ENCODE data around the gene CMKLR1. TPM values are rescaled to one million over a fixed set of nuclear protein-coding genes. Genes with fewer than 3 reads are reported as not detected.

CMKLR1 gene
- total RNA-seq, 4 donors from 2014 or later, result 10.2 to 14.5 (median 12.6) TPM

DNA sequence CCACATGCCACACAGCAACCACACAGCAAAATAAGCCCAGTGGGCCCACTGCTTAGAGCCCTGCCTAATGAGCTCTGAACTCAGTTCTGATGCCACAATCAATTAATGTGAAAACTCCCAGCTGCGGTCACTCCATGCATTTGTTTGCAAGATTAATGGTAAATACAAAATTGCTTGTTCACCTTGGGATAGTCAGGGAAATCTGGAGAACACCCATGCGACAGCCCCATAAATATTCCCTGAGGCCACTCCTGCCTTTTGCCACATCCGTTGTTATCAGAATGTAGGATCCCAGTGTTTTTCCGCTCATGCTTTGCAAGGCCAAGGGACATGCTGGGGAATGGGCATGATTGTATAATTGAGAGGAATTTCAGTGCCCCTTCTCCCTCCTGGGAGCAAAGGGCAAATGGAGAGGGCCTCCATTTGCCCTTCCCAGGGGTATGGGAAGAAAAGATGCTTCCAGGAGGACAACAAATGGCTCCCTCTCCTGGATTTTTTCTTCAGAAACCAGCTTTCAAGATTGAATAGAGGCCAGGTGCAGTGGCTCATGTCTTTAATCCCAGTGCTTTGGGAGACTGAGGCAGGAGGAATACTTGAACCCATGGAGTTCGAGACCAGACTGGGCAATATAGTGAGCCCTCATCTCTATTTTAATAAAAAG is 30.8 kb upstream of the CMKLR1 start:
- Histone ChIP-seq H3K4me1 (peaks cover 0 to 14% (median 9%) of the 10 kb centered on the region in 4 donors), H3K27me3 (no peaks in the 10 kb centered on the region), H3K9me3 (peaks cover 0 to 17% (median 14%) of the 10 kb centered on the region in 4 donors), H3K4me3 (no peak overlapping the region), H3K27ac (replicated peaks in 1 of 4) (no peak overlapping the region), H3K36me3 (no peaks in the 10 kb centered on the region)
- no peak for DNase-seq (ENCODE audit: extremely low spot score)
- no peak for TF ChIP-seq POLR2A (IDR thresholded peaks at IDR 0.05; ENCODE audit: low read depth)
- TF ChIP-seq, protein P1, sequence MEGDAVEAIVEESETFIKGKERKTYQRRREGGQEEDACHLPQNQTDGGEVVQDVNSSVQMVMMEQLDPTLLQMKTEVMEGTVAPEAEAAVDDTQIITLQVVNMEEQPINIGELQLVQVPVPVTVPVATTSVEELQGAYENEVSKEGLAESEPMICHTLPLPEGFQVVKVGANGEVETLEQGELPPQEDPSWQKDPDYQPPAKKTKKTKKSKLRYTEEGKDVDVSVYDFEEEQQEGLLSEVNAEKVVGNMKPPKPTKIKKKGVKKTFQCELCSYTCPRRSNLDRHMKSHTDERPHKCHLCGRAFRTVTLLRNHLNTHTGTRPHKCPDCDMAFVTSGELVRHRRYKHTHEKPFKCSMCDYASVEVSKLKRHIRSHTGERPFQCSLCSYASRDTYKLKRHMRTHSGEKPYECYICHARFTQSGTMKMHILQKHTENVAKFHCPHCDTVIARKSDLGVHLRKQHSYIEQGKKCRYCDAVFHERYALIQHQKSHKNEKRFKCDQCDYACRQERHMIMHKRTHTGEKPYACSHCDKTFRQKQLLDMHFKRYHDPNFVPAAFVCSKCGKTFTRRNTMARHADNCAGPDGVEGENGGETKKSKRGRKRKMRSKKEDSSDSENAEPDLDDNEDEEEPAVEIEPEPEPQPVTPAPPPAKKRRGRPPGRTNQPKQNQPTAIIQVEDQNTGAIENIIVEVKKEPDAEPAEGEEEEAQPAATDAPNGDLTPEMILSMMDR (IDR thresholded peaks at IDR 0.05), result no peak
- no peak for TF ChIP-seq POLR2AphosphoS5 (IDR thresholded peaks at IDR 0.05)
- TF ChIP-seq EP300 (IDR thresholded peaks at IDR 0.05), result no peak
- WGBS, result 88% methylated on average over 5 of the region's 5 CpGs
- intact Hi-C loops (cut with DNase I), result no loop called here

DNA sequence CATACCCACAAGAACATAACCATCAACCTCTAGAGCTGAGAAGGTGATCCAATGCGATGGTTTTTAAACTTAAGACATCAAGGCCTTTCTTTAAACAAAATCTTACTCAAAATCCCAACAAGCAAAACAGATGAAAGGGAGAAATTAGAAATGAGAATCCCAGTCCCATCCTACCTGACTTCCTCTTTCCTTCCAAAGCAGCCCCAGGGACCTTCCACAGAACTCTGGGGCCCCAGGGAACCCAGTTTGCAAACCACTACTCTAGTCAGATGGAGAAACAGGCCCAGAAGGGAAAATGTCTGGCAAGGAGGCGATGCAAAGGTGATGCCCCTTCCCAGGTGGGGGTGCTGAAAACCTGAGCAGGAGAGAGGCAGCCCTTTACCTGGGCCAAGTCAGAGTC is 29.0 kb upstream of the CMKLR1 start:
- 76% methylated on average over 2 of the region's 2 CpGs for WGBS
- TF ChIP-seq POLR2A (IDR thresholded peaks at IDR 0.05; ENCODE audit: low read depth) (no peak), EP300 (IDR thresholded peaks at IDR 0.05) (no peak), POLR2AphosphoS5 (IDR thresholded peaks at IDR 0.05) (no peak)
- TF ChIP-seq, protein P1 (IDR thresholded peaks at IDR 0.05), result no peak
- intact Hi-C loops (cut with DNase I), result no loop called here
- no peaks in the 10 kb centered on the region for H3K27me3 ChIP-seq
- H3K9me3 ChIP-seq, result peaks cover 0 to 5% (median 1%) of the 10 kb centered on the region in 4 donors
- DNase-seq (ENCODE audit: extremely low spot score), result no peak
- peaks cover 0 to 14% (median 9%) of the 10 kb centered on the region in 4 donors for H3K4me1 ChIP-seq
- H3K27ac ChIP-seq (replicated peaks in 1 of 4), result no peak overlapping the region
- no peaks in the 10 kb centered on the region for H3K36me3 ChIP-seq
- H3K4me3 ChIP-seq, result no peak overlapping the region

DNA sequence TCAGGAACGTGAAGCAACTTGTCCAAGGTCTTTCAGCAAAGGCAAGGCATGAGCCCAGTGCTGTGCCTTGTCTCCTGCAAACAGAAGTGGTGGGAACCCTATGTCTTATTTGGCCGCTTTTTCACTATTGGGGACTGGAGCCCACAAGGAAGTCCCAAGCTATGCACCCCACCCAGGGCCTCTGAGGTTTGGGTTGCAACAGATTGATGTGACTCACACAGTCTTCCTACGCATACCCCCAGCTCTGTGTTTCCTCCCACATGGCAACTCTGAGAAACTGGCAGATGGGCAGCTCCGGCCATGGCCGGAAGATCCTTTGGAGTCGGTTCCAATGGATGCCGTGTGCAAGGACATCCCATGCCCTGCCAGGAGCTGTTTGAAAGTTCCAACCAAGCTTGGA is 28.3 kb upstream of the CMKLR1 start:
- intact Hi-C loops (cut with DNase I), result no loop called here

DNA sequence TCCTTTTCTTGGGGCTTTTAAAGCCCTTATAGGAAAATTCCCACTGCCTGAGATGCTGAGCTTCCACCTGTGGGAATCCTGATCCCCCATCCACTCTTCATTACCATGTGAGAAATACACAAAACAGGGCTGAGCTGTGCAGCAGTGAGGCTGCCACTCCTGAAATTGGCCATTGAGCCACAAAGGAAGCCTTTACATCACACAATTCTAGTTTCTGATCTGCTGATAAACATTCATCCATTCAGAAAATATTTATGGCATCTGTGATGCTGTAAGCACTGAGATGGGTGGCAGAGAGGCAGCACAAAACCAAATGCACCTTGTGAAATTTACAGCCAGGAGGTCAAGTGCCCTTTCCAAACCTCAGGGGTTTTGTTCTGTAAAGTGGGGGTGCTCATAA is 26.2 kb upstream of the CMKLR1 start:
- H3K27me3 ChIP-seq, result no peaks in the 10 kb centered on the region
- TF ChIP-seq EP300 (IDR thresholded peaks at IDR 0.05) (no peak), POLR2AphosphoS5 (IDR thresholded peaks at IDR 0.05) (no peak), POLR2A (IDR thresholded peaks at IDR 0.05; ENCODE audit: low read depth) (no peak)
- TF ChIP-seq, protein P1 (IDR thresholded peaks at IDR 0.05), result no peak
- no peaks in the 10 kb centered on the region for H3K36me3 ChIP-seq
- no peak overlapping the region for H3K27ac ChIP-seq (replicated peaks in 1 of 4)
- no peak for DNase-seq (ENCODE audit: extremely low spot score)
- intact Hi-C loops (cut with DNase I), result no loop called here
- no peak overlapping the region for H3K4me3 ChIP-seq
- H3K9me3 ChIP-seq, result no peaks in the 10 kb centered on the region
- no peaks in the 10 kb centered on the region for H3K4me1 ChIP-seq

More for the DNA sequence above, 28.3 kb upstream of the CMKLR1 start:
- Histone ChIP-seq H3K9me3 (no peaks in the 10 kb centered on the region), H3K4me1 (peaks cover 0 to 14% (median 9%) of the 10 kb centered on the region in 4 donors), H3K27me3 (no peaks in the 10 kb centered on the region), H3K27ac (replicated peaks in 1 of 4) (no peak overlapping the region), H3K4me3 (no peak overlapping the region), H3K36me3 (no peaks in the 10 kb centered on the region)
- 82% methylated on average over 7 of the region's 7 CpGs for WGBS
- TF ChIP-seq POLR2AphosphoS5 (IDR thresholded peaks at IDR 0.05) (no peak), POLR2A (IDR thresholded peaks at IDR 0.05; ENCODE audit: low read depth) (no peak), EP300 (IDR thresholded peaks at IDR 0.05) (no peak)
- TF ChIP-seq, protein P1 (IDR thresholded peaks at IDR 0.05), result no peak
- DNase-seq (ENCODE audit: extremely low spot score), result no peak

DNA sequence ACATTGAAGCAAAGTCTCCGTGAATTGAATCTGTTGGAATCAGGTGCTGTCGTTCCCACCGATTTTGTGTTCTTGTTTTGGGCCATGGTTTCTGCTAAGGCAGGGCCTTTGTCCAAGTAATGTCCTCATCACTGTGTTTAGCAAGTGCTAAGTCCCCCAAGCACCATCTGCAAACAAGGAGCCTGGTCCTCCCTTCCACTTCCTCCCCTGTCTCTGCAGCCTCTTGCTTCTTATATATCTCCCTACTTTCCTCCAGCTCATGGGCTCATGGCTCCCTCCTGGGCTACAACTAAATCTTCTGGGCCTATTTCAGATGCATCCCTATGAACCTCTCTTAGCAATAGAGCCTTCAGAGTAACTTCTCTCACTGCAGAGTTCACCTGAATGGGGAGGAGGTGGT is 25.8 kb upstream of the CMKLR1 start:
- Histone ChIP-seq H3K9me3 (no peaks in the 10 kb centered on the region), H3K27ac (replicated peaks in 1 of 4) (no peak overlapping the region), H3K4me1 (no peaks in the 10 kb centered on the region), H3K36me3 (no peaks in the 10 kb centered on the region), H3K27me3 (peaks cover 0 to 2% (median 0%) of the 10 kb centered on the region in 4 donors), H3K4me3 (no peak overlapping the region)
- intact Hi-C loops (cut with DNase I), result no loop called here
- 85% methylated on average over 3 of the region's 3 CpGs for WGBS
- TF ChIP-seq, protein P1 (IDR thresholded peaks at IDR 0.05), result no peak
- TF ChIP-seq POLR2AphosphoS5 (IDR thresholded peaks at IDR 0.05), result no peak
- TF ChIP-seq POLR2A (IDR thresholded peaks at IDR 0.05; ENCODE audit: low read depth), result no peak
- no peak for TF ChIP-seq EP300 (IDR thresholded peaks at IDR 0.05)
- no peak for DNase-seq (ENCODE audit: extremely low spot score)
